OCI-LY7 (cell line): ENCODE measurements around the gene DHX34. TPM values are rescaled to one million over a fixed set of nuclear protein-coding genes. Genes with fewer than 3 reads are reported as not detected.

Experiments used
- BruUV-seq: library from RNA; stranded (reverse); fragments of 400-500 nt; replicated peaks from 2 replicates; lab custom pipeline; 2021; lab: Mats Ljungman, UMichigan
- CTCF ChIA-PET: fragments of 300-600 bp; sonication (Branson Sonifier 250); formaldehyde crosslinking; loops from one replicate; lab custom pipeline; 2022; ENCODE audit warnings: antibody characterized with exemption; ENCODE audit not compliant: unreplicated experiment; lab: Charles Lee
- POLR2A ChIA-PET: fragments of 300-600 bp; sonication (Branson Sonifier 250); formaldehyde crosslinking; loops from one replicate; lab custom pipeline; 2022; ENCODE audit warnings: antibody characterized with exemption; lab: Charles Lee
- DNase-seq: peaks from one replicate; pipeline ENCODE4 v3.0.0-alpha.2; 2015; ENCODE audit warnings: low spot score
- H2AFZ ChIP-seq: fragments of 200-600 bp; sonication (generic), shearing (Covaris generic); 2 replicates; pipeline ENCODE4 v1.6.1; 2014; ENCODE audit warnings: mild to moderate bottlenecking, antibody characterized with exemption, low read length, moderate library complexity
- H3K27ac ChIP-seq: fragments of 200-600 bp; sonication (generic); 2 replicates; pipeline ENCODE4 v1.5.1; 2014; ENCODE audit warnings: mixed run types, low read depth, mild to moderate bottlenecking, moderate library complexity, low read length, inconsistent platforms; ENCODE audit not compliant: poor library complexity, severe bottlenecking
- H3K36me3 ChIP-seq: fragments of 200-600 bp; sonication (generic); 2 replicates; pipeline ENCODE4 v1.6.1; 2014; ENCODE audit warnings: mild to moderate bottlenecking, antibody characterized with exemption, low read length, moderate library complexity, mixed read lengths; ENCODE audit not compliant: insufficient read depth
- H3K4me1 ChIP-seq: fragments of 200-600 bp; sonication (generic); 2 replicates; pipeline ENCODE4 v1.5.1; 2014; ENCODE audit warnings: mild to moderate bottlenecking, low read length; ENCODE audit not compliant: insufficient read depth, poor library complexity, severe bottlenecking
- H3K4me2 ChIP-seq: fragments of 200-600 bp; sonication (generic); 2 replicates; pipeline ENCODE4 v1.6.1; 2014; ENCODE audit warnings: mild to moderate bottlenecking, low read length
- H3K4me3 ChIP-seq: fragments of 200-600 bp; sonication (generic); 2 replicates; pipeline ENCODE4 v1.5.1; 2014; ENCODE audit warnings: mild to moderate bottlenecking, low read depth, low read length; ENCODE audit not compliant: poor library complexity, severe bottlenecking
- H3K79me2 ChIP-seq: fragments of 200-600 bp; sonication (generic); 2 replicates; pipeline ENCODE4 v1.6.1; 2016; ENCODE audit warnings: low read depth, mild to moderate bottlenecking, low read length, moderate library complexity, mixed read lengths; ENCODE audit not compliant: insufficient read depth
- H3K9me2 ChIP-seq: fragments of 200-600 bp; sonication (generic); 2 replicates; pipeline ENCODE4 v1.6.1; 2016; ENCODE audit warnings: mild to moderate bottlenecking, low read length, mixed read lengths; ENCODE audit not compliant: insufficient read depth
- H3K9me3 ChIP-seq: fragments of 200-600 bp; sonication (generic); 2 replicates; pipeline ENCODE4 v1.6.1; 2014; ENCODE audit warnings: mild to moderate bottlenecking, mixed run types, low read length, mixed read lengths
- H4K20me1 ChIP-seq: fragments of 200-600 bp; sonication (generic); 2 replicates; pipeline ENCODE4 v1.6.1; 2014; ENCODE audit warnings: mild to moderate bottlenecking, antibody characterized with exemption, low read length, moderate library complexity, mixed read lengths; ENCODE audit not compliant: insufficient read depth
- CTCF ChIP-seq: fragments of 200-600 bp; sonication (generic); conservative IDR thresholded peaks from 2 replicates; pipeline ENCODE4 v1.5.1; 2014; ENCODE audit warnings: mild to moderate bottlenecking, antibody characterized with exemption, low read length, moderate library complexity, mixed read lengths
- EZH2phosphoT487 ChIP-seq: fragments of 200-600 bp; sonication (generic); IDR thresholded peaks from 2 replicates; pipeline ENCODE4 v1.6.1; 2018; ENCODE audit warnings: low read depth, borderline replicate concordance, mild to moderate bottlenecking, mixed run types, antibody characterized with exemption, low read length, moderate library complexity, mixed read lengths
- intact Hi-C: fragments of 100-400 bp; cut with micrococcal nuclease; formaldehyde crosslinking; loops from one replicate; pipeline ENCODE4 v1.10.0; 2022; ENCODE audit not compliant: unreplicated experiment
- total RNA-seq, 2 experiments: library from RNA; depleted of rRNA in 1 of 2; stranded (reverse); fragments of >200 nt in 1 of 2; shearing (Covaris generic) in 1 of 2; gene quantifications; 2 replicates each; pipeline ENCODE4 v1.2.3, GENCODE V29; 2014 to 2022

Gene DHX34
- total RNA-seq, 2 experiments from 2014 or later: 19.7 to 32.2 TPM

GRCh38 chr19:47419030-47419783, 70.1 kb downstream of the DHX34 start, which contains the start of gene MEIS3:
MEIS3 (minus strand) TSS chr19:47419527; CDS start chr19:47419081, 446 bp downstream.
- Histone ChIP-seq H3K36me3 (no peaks in the 10 kb centered on the region), H3K4me2 (no peak within 1 kb of the TSS), H3K79me2 (no peaks in the 10 kb centered on the region), H3K9me3 (no peaks in the 10 kb centered on the region), H3K4me3 (no peak within 1 kb of the TSS), H3K4me1 (no peaks in the 10 kb centered on the region), H3K27ac (no peak within 1 kb of the TSS), H2AFZ (no peak within 1 kb of the TSS), H4K20me1 (no peaks in the 10 kb centered on the region), H3K9me2 (no peaks in the 10 kb centered on the region)
- TF ChIP-seq CTCF (no peak), EZH2phosphoT487 (no peak)
- BruUV-seq: no TSS peak
- intact Hi-C loops: no loop called here
- POLR2A ChIA-PET: no interaction called here
- CTCF ChIA-PET: interaction anchor here (0.6 kb wide), 1 partner anchor 70 kb away, joined by 3 read pairs; no protein-coding TSS in a partner anchor
- DNase-seq: no peak

GRCh38 chr19:47419789-47420188, 70.7 kb downstream of the DHX34 start:
- POLR2A ChIA-PET: no interaction called here
- H3K4me3 ChIP-seq: no peak overlapping the region
- DNase-seq: no peak
- H3K36me3 ChIP-seq: no peaks in the 10 kb centered on the region
- intact Hi-C loops: no loop called here
- H3K9me3 ChIP-seq: no peaks in the 10 kb centered on the region
- H3K9me2 ChIP-seq: no peaks in the 10 kb centered on the region
- H3K79me2 ChIP-seq: no peaks in the 10 kb centered on the region
- H3K4me1 ChIP-seq: no peaks in the 10 kb centered on the region
- no TSS peak for BruUV-seq
- H3K27ac ChIP-seq: no peak overlapping the region
- H3K4me2 ChIP-seq: no peak overlapping the region
- CTCF ChIA-PET: interaction anchor here (0.6 kb wide), 1 partner anchor 71 kb away, joined by 3 read pairs; no protein-coding TSS in a partner anchor
- H4K20me1 ChIP-seq: no peaks in the 10 kb centered on the region
- no peak; the same call in 1 of the 2 replicates for TF ChIP-seq EZH2phosphoT487
- no peak for TF ChIP-seq CTCF
- H2AFZ ChIP-seq: no peak overlapping the region

- Histone ChIP-seq H3K79me2 (no peaks in the 10 kb centered on the region), H4K20me1 (no peaks in the 10 kb centered on the region), H3K27ac (no peak overlapping the region), H3K36me3 (no peaks in the 10 kb centered on the region), H3K4me1 (no peaks in the 10 kb centered on the region), H3K4me2 (no peak overlapping the region), H3K9me2 (no peaks in the 10 kb centered on the region), H3K9me3 (no peaks in the 10 kb centered on the region), H2AFZ (no peak overlapping the region), H3K4me3 (no peak overlapping the region)
- TF ChIP-seq EZH2phosphoT487: 0 out of 2 replicates have a peak, but pooled peaks have one; percentile 18
- no peak for TF ChIP-seq CTCF
- no peak for DNase-seq
- no TSS peak for BruUV-seq
- ChIA-PET POLR2A (no interaction called here), CTCF (no interaction called here)
- intact Hi-C loops: no loop called here
Measured at GRCh38 chr19:47421244-47421786, 72.2 kb downstream of the DHX34 start.
